ENCODE data around the gene MIOX.

The MIOX gene

GRCh38 chr22:50490531-50491308, 4.1 kb downstream of the MIOX start:
- DNase-seq: no peak

DNA sequence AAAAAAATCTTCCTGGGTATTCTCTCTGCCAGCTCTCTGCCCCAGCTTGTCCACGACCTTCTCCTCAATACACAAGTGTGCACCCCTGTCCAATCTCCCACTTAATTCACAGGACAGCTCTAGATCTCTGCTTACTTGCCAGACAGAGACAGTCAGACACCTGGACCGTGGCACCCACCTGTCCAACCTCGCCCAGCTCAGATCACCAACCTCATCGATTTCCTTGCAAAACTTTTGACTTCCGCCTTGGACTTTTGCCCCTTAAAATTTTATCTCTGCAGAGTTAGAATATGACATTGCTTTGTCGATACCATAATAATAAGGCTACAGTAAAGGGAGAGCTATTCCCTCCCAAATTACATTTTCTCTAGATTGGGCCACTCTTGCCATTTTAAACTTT, 10.4 kb downstream of the MIOX start:
- no peak for DNase-seq

GRCh38 chr22:50498322-50498890, 11.7 kb downstream of the MIOX start:
- no peak for DNase-seq

GRCh38 chr22:50500452-50500851, 13.8 kb downstream of the MIOX start:
- no peak for DNase-seq

DNA sequence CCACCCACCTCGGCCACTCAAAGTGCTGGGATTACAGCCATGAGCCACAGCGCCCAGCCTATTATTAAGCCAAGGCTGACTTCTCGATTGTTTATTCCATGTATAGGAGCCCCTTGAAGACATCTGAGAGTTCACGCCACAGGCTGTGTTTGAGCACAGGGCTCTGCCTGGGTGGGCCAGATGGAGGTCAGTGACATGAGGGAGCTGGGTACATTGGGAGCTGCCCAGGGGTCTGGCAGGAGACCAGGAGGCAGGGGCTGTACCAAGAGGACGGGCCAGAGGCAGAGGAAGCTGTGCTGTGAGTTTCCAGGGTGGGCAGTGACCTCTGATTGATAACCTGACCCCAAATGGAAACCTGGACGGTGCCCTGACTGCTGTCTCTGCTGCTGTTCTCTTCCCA, 15.4 kb downstream of the MIOX start:
- no peak for DNase-seq

DNA sequence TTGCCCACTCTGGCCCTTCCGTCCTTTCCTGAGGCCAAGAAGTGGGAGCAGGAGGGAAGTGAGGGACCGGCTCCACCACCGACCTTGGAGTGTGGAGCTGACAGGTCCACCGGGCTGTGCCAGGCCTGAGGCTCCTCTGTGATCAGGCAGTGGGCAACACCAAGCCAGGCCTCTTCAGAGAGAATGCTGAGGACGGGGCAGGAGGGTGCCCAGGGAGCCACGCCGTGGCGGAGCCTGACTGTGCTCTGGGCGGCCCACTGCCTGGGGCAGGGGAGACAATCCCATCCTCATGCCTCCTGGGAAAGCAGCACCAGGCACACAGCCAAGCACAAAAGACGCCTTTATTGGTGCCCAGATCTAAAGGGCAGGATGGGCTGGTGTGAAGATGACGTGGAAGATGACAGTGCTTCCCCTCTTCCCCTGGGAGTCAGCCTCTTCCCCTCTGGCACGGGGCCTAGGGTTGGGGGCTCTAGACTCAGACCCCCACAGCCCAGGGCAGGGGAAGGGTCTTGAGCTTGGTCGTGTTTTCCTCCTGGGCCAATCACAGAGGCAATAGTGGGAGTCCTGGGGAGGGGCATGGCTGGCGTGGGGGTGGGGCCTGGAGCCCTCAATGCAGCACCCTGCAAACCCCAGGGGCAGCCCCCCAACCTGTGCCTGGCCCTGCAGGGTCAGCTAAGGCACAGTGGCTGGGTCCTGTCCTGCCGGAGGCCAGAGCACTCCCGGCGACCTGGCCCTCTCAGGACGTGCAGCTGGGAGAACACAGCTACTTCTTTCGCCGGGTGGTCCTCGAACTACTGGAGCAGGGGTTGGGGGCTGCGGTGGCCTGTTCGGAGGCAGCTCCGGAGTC, 16.2 kb downstream of the MIOX start:
- DNase-seq: no peak

DNA sequence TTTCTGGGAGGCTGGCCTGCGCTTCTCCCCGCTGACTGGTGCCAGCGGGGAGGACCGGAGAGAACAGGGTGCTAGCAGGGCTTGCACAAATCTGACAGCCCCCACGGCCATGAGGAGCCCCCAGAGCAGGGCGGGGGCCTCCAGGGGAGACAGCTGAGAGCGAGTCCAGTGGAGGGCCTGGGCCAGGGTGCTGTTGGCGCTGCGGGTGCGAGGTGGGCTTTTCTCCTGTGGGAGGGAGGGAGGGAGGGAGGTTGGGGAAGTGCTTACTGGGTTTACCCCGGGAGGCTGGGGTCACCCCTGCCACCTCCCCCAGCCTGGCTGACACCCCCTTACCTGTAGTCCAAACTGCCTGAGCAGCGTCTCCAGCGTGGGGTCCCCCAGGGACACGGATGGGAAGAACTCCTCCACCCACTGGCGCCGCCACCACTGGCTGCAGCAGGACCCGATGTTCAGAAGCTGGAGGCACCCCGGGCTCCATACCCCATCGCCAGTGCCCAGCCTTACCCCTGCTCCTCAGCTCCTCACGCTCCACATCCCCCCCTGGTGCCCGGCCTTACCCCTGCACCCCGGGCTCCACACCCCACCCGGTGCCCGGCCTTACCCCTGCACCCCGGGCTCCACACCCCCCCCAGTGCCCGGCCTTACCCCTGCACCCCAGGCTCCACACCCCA, 17.0 kb downstream of the MIOX start:
- no peak for DNase-seq

- no peak for DNase-seq
These were observed 17.9 kb downstream of the MIOX start for GRCh38 chr22:50504369-50505211.

- no peak for DNase-seq
These were observed 18.7 kb downstream of the MIOX start for GRCh38 chr22:50505276-50505775.

DNA sequence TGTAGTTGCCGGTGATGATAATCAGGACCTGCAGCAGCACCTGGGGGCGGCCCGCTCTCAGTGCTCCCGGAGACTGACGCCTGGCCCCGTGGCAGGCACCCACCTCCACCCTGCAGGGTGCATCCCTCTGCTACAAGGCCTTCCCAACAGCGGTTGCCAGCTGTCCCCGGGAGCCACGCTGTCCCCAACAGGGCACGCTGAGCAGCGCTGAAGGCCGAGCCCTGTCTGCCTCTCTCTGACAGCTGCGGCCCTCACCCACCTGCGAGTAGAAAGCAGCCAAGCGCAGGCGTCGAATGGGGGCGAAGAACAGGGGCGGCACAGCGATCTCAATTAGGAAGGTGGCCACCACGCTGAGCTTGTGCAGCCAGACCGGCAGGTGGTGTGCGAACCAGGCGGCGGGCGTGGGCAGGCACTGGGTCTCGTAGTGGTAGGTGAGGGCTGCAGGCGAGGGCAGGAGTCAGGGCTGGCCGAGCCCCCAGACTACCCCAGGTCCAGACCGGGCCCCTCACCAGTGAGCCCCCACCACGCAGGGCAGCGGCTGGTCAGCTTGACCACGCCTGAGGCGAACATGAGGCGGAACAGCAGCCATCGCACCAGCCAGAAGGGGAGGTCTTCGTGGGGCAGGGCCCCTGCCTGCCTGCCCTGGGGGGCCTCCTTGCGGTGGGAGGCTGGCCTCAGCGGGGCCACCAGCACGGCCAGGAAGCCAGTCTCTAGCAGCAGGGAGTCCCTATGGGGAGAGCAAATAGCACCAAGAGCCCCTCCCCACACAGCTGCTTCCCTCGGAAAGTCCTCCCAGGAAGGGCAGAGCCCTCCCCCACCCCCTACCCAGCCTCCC, 19.3 kb downstream of the MIOX start:
- no peak for DNase-seq

DNA sequence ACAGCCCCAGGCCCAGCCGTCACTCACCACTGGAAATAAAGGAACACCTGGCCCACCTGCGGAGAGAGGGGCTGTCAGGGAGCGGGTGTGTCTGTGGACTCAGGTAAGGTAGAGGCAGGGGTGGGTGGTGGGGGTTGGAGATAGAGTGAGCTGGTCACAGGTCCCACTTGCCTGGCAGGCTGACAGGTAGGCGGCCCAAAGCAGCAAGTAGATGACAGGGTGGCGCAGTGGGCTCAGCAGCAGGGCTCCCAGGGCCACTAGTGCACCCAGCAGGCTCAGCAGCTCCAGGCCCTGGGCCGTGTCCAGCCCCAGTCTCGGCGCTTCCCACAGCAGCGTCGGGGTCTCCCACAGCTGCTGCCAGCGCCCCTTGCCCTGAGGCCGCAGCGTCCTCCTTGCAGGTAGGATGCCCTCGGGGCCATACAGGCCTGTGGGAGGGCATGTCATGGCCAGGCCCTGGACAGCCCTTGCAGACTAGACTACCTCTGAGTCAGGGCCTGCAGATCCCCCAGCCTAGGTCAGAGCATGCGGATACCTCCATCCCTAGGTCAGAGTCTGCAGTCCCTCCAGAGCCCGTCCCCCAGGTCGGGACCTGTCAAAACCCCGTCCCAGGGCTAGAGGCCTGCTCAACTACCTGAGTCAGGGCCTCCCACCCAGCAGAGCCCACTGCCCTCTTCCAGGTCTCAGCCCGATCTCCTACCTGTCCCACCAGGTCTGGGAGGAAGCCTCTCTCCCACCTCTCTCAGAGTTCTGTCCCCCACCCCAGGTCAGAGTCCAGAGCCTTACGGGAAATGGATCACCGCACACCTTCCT, 20.2 kb downstream of the MIOX start:
- DNase-seq: no peak

GRCh38 chr22:50507421-50507990, 20.8 kb downstream of the MIOX start, which contains the start of gene LMF2:
LMF2 (minus strand) TSS chr22:50507702; CDS start chr22:50507675, 27 bp downstream.
- peak; percentile 98 for DNase-seq

- peak; percentile 98 for DNase-seq
These were observed 21.6 kb downstream of the MIOX start, which contains the start of gene NCAPH2 for GRCh38 chr22:50507991-50508884. NCAPH2 (plus strand) TSS chr22:50508224; CDS start chr22:50508338, 114 bp downstream.

DNA sequence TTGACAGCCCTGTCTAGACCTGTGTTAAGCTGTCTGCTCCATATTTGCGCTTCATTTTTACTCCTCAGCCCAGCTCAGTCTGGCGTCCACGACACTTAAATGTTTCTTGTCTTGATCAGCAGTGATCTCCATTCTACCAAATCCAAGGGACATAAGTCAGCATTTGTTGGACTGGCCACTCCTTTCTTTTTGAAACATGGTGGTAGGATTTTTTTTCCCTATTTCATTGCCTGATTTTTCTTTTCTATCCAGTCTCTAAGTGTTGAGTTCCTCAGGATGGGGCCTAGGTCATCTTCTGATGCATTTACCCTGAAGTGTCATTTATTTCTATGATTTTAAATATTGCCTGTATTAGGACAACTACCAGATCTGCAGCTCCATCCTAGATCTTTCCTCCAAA, 22.2 kb downstream of the MIOX start:
- no peak for DNase-seq

GRCh38 chr22:50513175-50513574, 26.5 kb downstream of the MIOX start:
- no peak for DNase-seq

DNA sequence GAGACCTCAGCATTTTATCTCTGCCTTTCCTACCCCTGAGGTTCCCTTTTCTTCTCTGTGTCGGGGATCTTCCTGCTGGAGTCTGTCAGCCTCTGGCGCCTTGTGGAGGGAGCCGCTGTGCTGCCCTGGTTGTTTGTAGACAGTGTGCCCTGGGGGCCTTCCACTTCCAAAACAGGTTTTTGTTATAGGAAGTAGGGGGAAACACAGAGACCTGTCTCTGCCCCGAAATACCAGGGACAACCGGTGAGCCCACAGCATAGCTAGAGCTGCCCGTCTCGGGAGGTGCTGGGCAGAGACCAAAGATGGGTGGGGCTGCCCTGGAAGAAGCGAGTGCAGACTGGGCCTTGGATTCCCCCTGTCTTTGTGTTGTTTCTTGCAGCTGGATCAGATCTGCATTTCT, 29.4 kb downstream of the MIOX start:
- no peak for DNase-seq

GRCh38 chr22:50516891-50517290, 30.2 kb downstream of the MIOX start:
- no peak for DNase-seq

GRCh38 chr22:50517495-50518260, 31.0 kb downstream of the MIOX start:
- no peak for DNase-seq

All from GOT3 (cell line).